Breast epithelium (tissue), 3 donors: ENCODE results near the gene CAMK2A.

Source experiments
- POLR2A ChIP-seq: fragments of 450-650 bp; IDR thresholded peaks from one replicate; pipeline ENCODE4 v1.6.1; 2016; ENCODE audit warnings: antibody characterized with exemption, mild to moderate bottlenecking, moderate library complexity
- POLR2AphosphoS5 ChIP-seq, 3 donors: sonication (generic); formaldehyde crosslinking; IDR thresholded peaks; one replicate each; pipeline ENCODE4 v1.6.1; 2017; ENCODE audit warnings: antibody characterized with exemption in 3 of 3
- TF ChIP-seq, protein P1 (sequence below), 3 donors: fragments of 450-650 bp; IDR thresholded peaks; one replicate each; pipeline ENCODE4 v1.5.1; 2016 to 2017; ENCODE audit warnings: antibody characterized with exemption in 3 of 3, mild to moderate bottlenecking in 3 of 3, moderate library complexity in 3 of 3

DNA sequence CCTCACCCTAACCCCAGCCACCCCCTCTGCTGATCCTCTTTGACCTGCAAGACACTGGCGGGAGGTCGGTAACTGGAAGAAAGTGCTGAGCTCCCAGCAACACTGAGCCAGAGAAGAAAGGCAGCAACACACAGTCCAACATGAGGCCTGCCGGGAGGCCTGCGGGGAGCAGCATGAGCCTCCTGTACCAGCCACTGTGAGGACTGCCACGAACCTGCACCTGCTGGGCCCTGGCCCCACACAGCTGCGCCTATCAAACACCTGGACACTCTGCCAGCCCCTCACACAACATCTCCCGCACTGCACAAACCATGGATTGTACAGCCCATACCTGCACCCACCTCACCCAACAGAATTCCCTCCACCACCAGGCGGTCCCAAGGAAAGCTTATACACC lies 18.3 kb downstream of the CAMK2A start:
- no peak for TF ChIP-seq POLR2A
- TF ChIP-seq, protein P1, sequence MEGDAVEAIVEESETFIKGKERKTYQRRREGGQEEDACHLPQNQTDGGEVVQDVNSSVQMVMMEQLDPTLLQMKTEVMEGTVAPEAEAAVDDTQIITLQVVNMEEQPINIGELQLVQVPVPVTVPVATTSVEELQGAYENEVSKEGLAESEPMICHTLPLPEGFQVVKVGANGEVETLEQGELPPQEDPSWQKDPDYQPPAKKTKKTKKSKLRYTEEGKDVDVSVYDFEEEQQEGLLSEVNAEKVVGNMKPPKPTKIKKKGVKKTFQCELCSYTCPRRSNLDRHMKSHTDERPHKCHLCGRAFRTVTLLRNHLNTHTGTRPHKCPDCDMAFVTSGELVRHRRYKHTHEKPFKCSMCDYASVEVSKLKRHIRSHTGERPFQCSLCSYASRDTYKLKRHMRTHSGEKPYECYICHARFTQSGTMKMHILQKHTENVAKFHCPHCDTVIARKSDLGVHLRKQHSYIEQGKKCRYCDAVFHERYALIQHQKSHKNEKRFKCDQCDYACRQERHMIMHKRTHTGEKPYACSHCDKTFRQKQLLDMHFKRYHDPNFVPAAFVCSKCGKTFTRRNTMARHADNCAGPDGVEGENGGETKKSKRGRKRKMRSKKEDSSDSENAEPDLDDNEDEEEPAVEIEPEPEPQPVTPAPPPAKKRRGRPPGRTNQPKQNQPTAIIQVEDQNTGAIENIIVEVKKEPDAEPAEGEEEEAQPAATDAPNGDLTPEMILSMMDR (IDR thresholded peaks at IDR 0.05) = no peak
- TF ChIP-seq POLR2AphosphoS5 (IDR thresholded peaks at IDR 0.05) = no peak
